Myocyte (in vitro differentiated cells): ENCODE results near the gene HOXB7. TPM values are rescaled to one million over a fixed set of nuclear protein-coding genes. Genes with fewer than 3 reads are reported as not detected.
A peak's percentile ranks its signal among the peaks of the same experiment; 100 is the strongest.

Source experiments
- DNase-seq: peaks from one replicate; pipeline ENCODE4 v3.0.0-alpha.2; 2012; ENCODE audit warnings: low read depth
- total RNA-seq: library from RNA; depleted of rRNA; stranded (reverse); fragments of >200 nt; gene quantifications from 2 replicates; pipeline ENCODE4 v1.2.3, GENCODE V29; 2014

HOXB7 gene
- total RNA-seq, 1 donor from 2014 or later, result 30.4 TPM

DNA sequence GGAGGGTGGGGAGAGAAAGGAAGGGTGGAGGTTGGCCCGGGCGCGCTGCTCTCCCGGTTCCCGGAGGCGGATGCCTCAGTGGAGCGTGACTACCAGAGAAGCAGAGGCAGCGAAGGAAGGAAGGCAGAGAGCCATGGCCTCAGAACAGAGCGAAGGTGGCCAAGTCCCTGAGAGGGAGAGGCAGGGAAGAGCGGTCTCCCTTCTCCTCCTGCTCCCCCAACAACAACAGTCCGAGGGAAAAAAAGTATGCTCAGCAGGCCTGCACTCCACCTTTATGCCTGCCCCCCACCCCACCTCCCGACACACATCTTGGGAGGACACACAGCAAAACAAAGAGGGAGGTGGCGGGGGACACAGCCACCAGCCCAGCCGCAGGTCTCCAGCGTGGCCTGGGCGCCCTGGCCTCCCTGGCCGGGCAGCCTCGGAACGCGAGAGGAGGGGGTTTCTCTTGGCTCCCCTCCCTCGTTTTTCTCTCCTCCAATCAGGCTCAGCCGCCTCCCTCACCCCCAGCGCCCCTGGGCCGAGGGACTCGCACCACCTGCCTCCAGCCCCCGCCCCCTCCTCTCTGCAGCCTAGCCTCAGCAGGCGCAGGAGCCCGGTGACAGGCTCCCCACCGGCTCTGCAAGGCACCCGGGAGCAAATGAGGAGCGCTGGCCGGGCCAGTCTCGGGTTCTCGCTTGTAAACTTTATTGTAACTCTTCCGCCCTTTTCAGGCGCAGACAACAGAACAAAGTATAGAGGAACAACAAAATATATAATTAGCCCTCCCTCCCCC lies 1.1 kb upstream of the HOXB7 start:
- peak; percentile 81 for DNase-seq

DNA sequence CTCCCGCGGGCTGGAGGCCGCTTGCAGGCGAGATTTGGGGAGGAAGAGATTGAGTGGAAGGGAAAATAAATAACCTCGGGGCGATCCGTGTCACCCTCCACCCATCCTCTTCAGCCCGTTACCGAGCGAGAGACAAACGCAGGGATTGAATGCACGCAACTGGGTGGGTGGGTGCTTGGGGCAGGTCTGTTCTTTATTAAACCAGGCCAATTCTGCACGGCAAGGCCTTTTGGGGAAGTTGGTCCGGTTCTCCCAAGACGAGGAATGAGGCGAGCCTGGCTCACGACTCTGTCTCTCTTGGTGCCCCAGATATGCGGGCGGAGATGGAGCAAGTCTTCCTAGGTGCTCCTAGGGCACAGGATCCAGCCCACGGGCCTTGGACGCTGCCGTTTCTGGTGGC lies 396 bp upstream of the HOXB7 start:
- peak; percentile 60 for DNase-seq

DNA sequence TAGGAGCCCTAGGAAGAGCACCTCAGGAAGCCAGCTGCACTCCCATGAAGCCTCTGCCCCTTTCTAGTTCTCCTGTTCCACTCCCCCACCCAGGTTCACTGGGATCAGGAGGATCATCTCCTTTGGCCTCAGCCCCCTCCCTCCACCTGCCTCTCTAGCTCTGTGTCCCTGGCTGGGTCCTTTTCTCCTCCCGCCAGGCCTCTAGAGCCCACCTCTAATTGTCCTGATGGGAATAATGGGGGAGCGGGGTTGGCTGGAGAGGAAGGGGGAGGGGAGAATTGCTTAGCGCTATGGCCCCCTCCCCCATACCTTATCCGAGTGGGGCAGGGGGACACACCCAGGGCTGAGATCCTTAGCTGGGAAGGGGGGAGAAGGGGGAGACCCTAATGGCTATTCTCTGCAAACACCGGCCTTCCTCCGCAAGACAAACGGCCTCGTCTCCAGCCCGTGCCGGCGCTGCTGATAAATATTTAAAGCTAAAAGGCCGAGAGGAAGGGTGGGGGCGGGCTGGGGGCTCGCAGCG lies 997 bp downstream of the HOXB7 start:
- no peak for DNase-seq

DNA sequence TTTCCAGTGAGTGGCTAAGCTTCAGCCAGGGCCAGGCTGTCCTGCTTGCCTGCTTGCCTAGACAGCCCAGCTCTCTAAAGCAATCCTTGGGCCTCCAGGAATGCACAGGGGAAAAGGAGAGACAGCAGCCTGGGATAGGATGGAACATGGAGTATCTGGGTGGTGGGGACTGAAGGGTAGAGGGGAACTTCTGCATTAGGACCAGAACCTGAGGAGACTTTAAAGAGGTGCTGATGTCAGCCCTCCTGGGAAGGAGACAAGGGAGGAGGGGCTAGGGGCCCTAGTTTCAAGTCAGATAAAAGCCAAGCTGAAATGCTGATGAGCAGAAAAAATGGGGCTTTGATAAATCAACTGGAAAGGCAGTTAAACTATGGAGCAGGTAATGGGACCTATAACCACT lies 1.8 kb downstream of the HOXB7 start:
- no peak for DNase-seq

DNA sequence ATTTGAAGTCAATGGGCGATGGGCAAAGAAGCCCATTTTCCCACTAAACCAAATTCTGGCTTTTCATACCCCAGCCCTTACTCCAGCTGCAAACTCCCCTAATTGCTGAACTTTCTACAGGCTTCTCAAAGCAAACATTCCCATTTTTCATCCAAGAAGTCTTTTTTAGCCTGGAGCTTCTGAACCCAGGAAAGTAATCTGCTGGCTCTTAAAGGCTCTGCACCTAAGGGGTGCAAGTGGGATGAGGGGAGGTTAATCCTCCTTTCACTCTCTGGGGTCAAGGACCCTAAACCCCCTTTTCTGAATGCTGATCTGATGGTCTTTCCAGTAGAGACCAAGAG lies 2.4 kb downstream of the HOXB7 start:
- DNase-seq, result no peak

DNA sequence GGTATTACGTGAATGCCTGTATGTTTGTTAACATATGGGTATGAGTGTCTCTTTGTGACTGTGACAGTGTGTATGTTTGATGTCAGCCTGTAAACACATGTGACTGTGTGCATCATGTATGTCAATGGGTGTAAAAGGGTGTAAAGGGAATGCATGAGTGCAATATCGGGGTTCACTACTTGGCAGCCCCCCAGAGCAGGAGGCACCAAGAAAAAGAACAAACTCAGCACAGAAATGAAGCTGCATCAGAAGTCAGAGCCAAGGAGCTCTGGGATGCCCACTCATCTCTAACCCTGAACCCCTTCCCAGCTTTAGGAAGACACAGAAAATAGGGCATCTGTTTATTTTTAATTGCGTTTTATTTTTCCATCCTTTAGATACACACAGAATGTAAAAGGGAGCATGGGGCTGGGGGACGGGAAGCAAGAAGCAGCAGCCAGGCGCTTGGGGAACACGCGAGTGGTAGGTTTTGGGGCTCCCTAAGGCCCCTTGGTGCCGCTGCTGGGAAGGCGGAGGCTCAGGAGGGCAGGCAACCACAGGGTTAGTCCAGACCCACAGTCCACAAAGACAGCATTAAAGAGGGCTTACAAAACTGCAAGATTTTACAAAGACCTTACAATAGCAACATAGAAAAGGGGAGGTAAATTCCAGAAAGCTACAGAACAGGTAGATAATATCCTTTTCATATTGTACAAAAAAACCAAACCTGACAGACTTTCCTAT lies 3.8 kb downstream of the HOXB7 start:
- DNase-seq, result no peak

DNA sequence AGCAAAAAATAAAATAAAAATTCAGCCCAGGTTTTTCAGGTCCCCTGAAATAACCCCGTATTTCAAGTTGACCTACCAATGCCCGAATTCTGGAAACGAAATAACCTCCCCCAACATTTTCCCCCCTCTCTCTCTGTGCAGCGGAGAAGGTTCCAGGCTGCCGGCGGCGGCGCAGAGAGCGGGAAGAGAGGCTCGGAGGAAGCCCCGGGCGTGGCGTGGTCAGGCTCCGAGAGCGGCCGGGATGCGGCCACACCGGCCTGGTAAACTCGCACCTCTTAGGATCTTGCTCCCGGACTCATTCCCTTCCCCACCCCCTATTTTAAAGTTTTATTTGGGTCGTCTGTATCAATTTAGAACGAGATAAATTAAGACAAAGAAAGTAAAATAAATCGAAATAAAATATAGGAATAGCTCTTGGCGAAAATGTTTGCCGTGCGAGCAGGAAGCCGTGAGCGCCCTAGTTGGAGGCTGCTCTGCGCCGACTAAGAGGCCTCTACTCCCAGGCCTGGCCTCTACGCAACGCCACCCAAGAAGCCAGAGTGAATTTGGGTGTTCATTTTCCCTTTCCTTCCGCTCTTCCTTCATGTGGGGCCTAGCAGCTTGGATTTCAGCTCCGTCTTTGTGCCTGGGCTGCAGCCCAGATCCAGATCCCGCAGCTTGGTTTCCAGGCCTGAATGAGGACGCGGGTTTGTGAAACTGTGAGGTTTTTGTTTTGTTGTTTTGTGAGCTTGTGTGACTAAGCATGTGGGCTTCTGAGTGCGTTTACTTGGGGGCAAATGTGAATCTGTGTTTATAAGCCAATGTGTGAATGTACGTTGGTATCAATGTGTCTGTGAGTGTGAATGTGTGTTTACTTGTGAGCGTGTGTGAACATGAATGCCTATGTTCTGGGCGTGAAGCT lies 4.6 kb downstream of the HOXB7 start:
- DNase-seq, result no peak

DNA sequence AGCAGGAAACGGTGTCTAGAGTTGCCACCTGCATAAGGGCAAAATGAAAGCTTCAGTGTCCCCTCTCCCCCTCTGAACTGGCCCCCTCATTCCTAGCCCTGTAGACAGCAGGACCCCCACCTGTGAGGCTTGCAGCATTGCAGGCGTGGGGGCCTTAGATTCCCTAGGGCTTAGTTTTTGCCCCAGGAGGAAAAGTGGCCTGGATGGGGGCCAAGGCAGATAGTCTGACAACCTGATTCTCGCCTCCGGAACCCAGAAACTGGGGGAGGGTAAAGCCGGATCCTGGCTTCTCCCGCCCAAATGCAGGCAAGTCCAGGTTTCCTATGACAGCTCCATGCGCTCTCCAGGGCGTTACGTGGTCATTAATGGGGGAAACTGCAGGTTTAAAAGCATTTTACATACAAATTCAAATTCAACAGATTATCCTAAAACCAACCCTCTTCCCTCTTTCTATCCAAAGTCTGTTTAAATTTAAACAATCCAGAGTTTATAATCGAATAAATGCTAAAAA lies 5.4 kb downstream of the HOXB7 start:
- DNase-seq, result no peak

DNA sequence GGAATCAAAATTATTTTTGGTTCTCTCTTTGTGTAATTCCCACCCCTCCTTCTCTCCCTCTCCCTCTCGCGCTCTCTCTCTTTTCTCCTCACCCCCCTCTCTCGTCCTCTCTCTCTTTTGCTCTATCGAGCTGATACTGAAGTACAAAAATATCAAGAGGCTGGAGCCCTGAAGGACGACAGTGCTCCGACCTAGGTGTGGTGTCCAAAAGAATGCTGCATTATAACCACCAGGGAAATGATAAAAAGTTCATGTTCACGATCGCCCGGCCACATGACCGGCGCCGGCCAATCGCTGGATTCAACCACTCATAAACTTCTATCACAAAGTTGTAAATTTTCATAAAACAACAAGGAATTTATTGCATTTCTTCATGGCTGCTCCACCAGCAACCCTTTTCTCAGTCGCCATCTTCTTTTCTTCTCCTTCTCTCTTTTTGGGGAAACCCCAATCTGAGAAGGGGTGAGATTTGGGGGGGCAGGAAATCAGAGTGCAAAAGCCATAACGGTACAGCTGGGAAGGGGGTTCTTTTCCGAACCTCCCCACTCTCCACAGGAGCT lies 6.0 kb downstream of the HOXB7 start, which contains the start of gene HOXB6:
TSS of gene HOXB6 (minus strand) at position 217 of the 560 bp plus-strand sequence. CDS start 6,836 bp downstream, outside the sequence.
- peak; percentile 72 for DNase-seq

DNA sequence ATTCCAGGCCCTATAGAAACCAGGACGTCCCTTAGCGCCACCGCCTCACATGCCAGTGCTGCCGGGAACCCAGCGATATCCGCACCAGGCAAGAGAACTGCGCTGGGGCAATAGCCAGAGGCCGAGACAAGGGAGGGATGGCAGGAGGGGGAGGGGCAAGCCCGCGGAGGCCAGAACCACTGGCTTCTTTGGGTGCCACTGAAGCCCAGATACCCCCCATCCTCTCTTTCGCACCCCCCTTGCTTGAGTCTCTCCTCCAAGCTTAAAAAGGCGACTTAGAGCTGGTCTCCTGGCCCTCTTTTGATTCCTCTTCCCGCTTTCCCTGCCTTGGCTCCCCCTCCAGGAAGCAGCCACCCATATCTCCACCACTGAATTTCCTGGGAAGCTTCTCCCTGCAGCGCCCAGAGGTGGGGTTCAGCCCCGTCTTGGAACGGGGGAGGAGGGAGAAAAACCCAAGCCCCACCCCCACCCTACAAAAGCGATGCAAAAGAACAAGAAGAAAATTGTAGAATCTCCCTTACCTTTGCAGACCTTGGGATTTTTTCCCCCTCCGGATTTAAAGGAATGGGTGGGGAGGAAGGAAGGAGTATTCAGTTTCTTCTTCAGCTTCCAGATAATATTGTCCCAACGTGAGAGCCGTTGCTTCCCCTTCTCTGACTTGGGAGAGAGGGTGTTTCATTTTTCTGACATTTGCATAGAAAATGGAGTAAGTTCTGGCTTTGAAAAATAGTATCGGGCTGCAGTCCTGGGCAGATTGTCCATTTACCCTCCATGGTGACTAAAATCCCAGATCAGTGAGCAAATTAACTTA lies 6.7 kb downstream of the HOXB7 start:
- DNase-seq, result peak; percentile 84

DNA sequence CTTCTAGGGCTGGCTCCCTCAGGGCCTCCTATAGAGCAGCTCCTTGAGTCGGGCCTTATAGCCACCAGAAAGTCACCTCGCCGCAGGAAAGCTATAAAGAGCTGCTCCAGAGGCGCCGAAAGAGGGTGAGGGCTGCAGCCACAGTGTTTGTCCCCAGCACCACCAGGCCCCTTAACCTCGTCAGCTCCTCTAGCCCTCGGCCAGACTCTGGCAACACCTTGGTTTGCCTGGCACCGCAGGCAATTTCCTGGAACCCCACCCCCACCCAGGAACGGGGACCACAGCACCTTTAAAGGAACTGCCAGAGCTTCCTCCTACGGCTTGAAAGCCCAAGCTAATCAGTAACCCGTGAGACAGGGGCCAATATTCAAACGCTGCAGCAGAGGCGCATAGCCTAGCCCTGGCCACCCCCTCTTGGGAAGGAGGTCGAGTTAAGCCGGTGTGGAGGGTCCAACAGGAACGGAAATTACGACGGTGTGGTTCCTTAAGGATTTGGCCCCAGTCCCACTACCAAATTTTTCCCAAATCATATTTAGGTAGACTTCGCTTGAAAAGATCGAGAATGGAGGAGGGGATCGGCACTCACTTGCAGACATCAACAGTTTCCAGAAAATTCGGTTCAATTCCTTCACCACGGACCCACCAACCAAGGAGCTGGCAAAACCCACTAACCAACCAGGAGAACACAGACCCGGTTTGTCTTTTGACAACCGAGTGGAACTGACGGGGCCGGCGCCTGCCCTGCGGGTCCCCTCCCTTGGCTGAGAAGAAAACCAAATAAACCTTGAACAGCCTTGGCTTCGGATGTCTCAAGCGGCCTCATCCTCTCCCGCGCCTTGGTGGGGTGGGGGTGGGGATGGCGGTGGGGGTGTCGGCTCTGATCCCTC lies 9.0 kb downstream of the HOXB7 start:
- no peak for DNase-seq

DNA sequence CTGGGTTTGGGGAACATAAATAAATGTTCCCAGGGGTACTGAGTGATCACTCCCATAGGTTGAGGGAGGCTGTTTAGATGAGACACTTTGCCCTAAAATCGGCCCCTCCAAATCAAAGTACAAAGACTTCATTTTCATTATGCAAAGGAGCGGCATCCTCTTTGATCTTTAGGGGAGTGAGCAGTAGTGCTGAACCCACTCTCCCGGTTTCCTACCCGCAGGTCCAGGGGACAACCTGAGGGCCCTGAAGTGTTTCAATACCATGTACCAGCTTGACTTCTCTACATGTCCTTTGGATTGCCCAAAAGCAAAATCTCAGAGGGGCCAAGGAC lies 9.6 kb downstream of the HOXB7 start:
- DNase-seq, result no peak

DNA sequence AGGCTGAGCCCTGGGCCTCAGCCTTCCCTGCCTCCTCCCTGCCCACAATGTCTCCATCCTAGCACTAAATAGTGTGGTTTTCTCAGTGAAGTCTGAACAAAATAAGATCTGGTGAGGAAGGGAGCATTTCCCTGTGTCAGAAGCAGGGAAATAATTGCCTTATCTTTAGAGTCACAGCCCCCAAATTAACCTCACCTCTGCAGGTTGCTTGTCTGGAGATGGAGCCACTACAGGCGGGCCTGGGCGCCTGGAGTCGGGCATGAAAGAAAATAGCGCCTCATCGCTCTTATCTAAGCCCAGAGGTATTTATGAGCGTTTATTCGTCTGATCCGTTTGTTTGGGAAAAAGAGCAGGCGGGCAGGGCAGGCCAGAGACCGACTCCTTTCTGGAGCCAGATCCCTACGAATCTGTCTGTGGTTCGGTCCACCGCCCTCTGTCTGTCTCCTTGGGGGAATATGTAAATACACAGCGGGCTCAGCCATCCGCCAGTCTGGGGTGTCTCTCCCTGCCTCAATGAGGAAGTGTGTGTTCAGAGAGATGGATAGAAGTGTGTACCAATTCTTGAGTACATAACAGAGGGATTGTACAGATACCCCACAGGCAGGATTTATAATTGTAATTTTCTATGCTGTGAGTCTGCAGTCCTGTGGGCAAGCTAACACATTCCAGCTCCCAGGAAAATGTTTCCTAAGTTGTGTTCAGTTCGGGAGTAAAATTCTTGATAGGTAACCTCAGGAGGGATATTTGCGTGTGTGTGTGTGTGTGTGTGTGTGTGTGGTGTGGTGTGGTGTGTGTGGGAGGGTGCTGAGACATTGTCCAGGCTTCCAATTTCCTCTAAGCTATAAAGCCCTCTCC lies 10.3 kb downstream of the HOXB7 start:
- no peak for DNase-seq

DNA sequence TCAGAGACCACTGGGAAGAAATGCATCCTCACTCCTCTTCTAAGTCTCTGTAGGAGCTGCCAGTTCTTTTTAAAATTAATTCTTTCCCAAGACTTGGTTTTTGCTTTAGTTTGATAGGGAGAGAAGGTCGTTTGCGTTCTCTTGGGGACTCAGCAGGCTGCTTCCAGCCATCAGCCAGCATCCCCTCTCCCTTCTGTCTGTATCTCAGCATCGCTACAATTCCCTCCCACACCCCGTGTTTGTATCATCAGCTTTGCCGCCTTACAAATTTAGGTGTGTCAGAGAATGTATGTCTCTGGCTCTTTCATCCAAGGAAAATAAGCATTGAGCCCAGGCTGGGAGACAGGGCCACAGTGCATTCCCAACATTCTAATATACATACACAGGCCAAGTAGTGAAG lies 11.5 kb downstream of the HOXB7 start:
- no peak for DNase-seq

DNA sequence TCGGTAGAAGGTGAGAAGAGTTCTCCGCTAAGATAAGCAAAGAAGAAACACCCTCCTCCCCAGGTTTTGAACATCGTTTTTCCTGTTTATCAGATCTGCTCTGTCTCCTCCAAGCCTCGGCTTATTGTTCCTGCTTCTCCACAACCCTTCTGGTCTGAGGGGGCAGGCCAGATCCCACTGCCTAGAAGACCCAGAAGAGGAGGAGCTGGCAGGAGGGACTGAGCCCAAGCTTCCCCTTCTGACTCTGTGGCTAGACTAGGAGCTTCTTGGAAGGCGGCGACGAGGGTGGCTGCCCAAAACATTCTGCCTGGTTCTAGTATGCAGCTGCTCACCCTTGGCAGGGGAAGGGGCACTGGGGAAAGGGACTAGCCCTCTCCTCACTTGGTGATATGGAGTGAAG lies 12.1 kb downstream of the HOXB7 start:
- DNase-seq, result no peak

DNA sequence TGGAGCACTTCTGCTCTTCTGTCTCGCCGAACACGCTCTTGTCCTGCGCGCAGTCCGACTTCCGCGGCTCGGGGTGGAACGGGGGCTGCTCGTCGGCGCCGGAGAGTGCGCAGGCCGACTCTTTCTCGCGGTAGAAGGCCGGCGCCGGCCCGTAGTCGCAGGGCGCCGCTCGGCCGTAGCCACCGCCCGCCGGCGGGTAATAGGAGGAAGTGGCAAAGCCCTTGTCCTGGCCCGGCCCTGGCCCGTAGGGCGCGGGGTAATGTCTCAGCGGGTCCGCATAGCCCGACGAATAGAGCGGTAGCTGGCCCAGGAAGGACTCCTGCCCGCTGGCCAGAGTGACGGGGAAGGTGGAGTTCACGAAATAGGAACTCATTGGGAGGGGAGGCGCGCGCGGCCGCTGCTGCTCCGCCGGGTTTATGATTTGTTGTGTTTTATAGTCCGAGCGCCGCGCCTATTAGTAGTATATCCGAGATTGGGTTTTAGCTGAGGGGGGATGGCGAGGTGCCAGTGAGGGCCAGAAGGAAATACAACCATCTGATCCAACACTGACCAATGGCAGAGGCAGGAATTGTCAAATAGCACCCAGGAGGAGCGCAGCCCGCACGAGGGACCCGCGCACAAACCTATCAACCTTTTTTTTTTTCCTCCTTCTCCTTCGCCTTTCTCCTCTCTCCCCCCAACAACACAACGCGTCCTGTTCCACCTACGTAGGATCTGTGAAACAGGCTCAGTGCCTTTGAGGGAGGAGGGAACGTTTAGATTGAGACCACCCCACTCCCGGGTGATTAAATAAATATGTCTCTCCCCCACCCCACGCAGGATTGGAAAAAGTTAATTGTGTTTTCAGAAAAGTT lies 12.8 kb downstream of the HOXB7 start:
- DNase-seq, result peak; percentile 84

DNA sequence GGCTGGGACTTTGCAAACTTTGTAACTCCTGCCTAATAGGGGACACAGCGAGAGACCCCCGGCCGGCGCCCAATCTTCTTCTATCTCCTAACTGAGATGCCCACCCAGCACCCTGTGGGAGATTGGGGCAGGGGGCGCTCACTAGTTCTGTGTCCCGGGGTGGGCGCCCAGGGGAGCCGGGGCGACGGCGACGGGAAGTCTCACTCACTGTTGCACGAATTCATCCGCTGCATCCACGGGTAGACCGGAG lies 13.4 kb downstream of the HOXB7 start:
- no peak for DNase-seq
